OCI-LY1 (cell line): ENCODE data around the gene TMEM179.

Experiments
- CTCF ChIP-seq: fragments of 200-600 bp; sonication (generic), shearing (Covaris generic); IDR thresholded peaks from 2 replicates; pipeline ENCODE4 v1.5.1; 2017; ENCODE audit warnings: mild to moderate bottlenecking, antibody characterized with exemption, low read length, moderate library complexity, mixed read lengths
- EZH2 ChIP-seq: fragments of 200-600 bp; sonication (generic), shearing (Covaris generic); IDR thresholded peaks from 2 replicates; pipeline ENCODE4 v1.8.0; 2017; ENCODE audit warnings: borderline replicate concordance, mixed run types, mild to moderate bottlenecking, antibody characterized with exemption, low read length, moderate library complexity, mixed read lengths

DNA sequence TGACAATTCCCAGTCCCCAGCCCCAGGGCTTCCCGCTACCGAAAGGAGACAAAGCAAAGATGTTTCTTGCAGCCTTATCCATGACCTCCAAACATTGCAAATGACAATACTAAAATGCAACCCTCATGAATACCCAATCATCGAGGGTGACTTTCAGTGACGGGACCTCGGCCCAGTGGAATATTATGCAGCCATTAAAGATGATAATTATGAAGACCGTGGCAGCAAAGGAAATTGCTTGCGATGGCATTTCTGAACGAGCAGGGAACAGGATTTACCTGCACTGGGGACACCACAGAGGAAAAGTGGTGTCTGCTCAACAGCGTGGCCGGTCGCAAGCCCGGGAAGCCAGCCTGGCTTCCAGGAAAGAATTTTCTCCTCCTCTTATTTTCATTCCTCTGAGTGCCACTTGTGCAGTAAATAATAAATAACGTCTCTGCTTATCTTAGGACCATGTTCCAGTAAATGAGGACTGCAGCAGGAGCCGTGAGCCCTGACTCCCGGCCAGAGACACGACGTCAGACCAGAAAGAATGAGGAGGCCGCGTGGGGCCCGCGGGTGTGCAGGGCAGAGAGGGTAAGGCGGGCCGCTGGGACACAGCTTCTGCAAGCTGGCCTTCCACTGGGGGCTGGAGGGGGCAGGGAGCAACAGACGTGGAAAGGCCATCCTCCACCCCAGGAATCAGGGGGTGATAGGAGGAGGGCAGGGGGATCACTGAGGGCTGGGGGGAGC lies 18.4 kb downstream of the TMEM179 start:
- TF ChIP-seq CTCF: no peak
- no peak for TF ChIP-seq EZH2
